Measurements from ENCODE around the gene P2RX7. TPM values are rescaled to one million over a fixed set of nuclear protein-coding genes. Genes with fewer than 3 reads are reported as not detected.

P2RX7 gene
- total RNA-seq, 2 experiments from 2014 or later = 5.0 to 6.6 TPM

DNA sequence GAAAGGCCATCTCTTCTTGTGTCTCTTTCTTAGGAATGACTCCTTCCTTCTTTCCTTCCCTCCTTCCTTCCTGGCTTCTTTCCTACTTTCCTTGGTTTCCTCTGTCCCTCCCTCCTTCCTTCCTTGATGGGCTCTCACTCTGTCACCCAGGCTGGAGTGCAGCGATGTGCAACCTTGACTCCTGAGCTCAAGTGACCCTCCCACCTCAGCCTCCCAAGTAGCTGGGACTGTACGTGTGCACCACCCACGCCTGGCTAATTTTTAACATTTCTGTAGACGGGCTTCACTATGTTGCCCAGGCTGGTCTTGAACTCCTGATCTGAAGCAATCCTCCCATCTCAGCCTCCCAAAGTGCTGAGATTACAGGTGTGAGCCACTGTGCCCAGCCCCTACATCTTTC, 10.9 kb upstream of the P2RX7 start:
- ChIA-PET CTCF (interaction anchor here (0.6 kb wide), 1 partner anchor 546 kb away, joined by 4 read pairs; no protein-coding TSS in a partner anchor), POLR2A (no interaction called here)

DNA sequence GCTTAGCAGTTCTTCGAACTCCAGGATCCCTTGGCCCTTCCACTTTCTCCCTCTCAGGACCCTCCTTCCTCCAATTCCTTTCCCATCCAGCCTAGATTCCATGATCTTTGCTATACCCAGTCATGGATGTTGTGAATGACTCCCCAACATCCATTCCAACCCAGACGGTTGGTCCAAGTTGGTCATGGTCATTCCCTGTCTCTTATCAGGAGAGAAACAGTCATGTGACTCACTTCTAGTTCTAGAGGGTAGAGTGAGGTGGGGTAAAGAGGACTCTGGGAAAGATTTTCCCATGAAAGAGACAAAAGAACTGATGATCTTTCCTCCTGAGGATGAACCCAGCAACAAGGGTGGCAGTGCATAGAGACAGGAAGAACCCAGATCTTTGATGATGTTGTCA, 9.2 kb upstream of the P2RX7 start:
- H3K27ac Mint-ChIP-seq = no peak overlapping the region
- no peak for ATAC-seq
- H3K4me1 Mint-ChIP-seq = peaks cover 25% of the 10 kb centered on the region
- ChIA-PET POLR2A (no interaction called here), CTCF (no interaction called here)
- H3K27me3 Mint-ChIP-seq = no peaks in the 10 kb centered on the region
- no peak overlapping the region for H3K4me3 Mint-ChIP-seq
- no peaks in the 10 kb centered on the region for H3K9me3 Mint-ChIP-seq (ENCODE audit: low read depth)
- no peak for DNase-seq
- intact Hi-C loops (cut with DNase I, micrococcal nuclease) = no loop called here
- no peaks in the 10 kb centered on the region for H3K36me3 Mint-ChIP-seq (ENCODE audit: low read depth)

More for the DNA sequence above, 10.9 kb upstream of the P2RX7 start:
- H3K36me3 Mint-ChIP-seq (ENCODE audit: low read depth) = no peaks in the 10 kb centered on the region
- DNase-seq (no peak), ATAC-seq (no peak)
- no peaks in the 10 kb centered on the region for H3K27me3 Mint-ChIP-seq
- no peaks in the 10 kb centered on the region for H3K9me3 Mint-ChIP-seq (ENCODE audit: low read depth)
- intact Hi-C loops (cut with DNase I, micrococcal nuclease) = no loop called here
- no peak overlapping the region for H3K27ac Mint-ChIP-seq
- peaks cover 19% of the 10 kb centered on the region for H3K4me1 Mint-ChIP-seq
- no peak overlapping the region for H3K4me3 Mint-ChIP-seq

DNA sequence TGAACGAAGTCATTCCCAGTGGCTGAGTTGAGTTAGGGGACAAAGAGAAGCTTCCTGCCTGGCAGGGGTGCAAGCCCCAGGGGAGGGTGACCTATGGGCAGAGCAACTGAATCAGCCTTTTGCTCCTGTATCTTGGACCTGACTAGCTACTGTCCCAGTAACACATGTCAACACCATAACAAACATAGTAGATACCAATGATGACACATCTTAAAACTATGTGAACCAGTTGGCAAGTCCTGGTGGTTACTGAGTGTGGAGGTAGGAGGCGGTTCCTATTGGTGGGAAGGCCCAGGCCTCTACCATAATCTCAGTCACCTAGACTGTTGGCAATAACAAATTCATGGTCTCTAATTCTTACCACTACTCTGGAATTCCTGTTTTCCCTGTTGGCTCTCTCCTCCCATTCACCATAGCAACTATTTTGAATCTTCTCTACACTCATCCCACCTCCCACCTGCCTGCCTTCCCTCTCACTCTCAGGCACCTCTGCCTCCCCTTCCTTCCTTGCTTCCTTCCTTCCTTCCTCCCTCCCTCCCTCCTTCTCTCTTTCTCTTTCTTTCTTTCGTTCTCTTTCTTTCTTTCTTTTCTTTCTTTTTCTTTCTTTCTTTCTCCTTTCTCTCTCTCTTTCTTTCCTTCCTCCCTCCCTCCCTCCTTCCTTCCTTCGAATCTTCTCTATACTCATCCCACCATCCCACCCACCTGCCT, 8.1 kb upstream of the P2RX7 start:
- intact Hi-C loops (cut with DNase I, micrococcal nuclease) = loop anchor here in 1 of 2 experiments (5.0 kb wide), 2 partner anchors 88 to 1103 kb away; partner anchors contain the start of genes DIABLO and P2RX4
- peaks cover 1% of the 10 kb centered on the region for H3K36me3 Mint-ChIP-seq (ENCODE audit: low read depth)
- H3K27ac Mint-ChIP-seq = no peak overlapping the region
- ATAC-seq (peak; percentile 52), DNase-seq (peak; percentile 57)
- H3K27me3 Mint-ChIP-seq = no peaks in the 10 kb centered on the region
- H3K4me1 Mint-ChIP-seq = peaks cover 35% of the 10 kb centered on the region
- H3K4me3 Mint-ChIP-seq = no peak overlapping the region
- ChIA-PET POLR2A (no interaction called here), CTCF (no interaction called here)
- H3K9me3 Mint-ChIP-seq (ENCODE audit: low read depth) = peaks cover under 1% of the 10 kb centered on the region

DNA sequence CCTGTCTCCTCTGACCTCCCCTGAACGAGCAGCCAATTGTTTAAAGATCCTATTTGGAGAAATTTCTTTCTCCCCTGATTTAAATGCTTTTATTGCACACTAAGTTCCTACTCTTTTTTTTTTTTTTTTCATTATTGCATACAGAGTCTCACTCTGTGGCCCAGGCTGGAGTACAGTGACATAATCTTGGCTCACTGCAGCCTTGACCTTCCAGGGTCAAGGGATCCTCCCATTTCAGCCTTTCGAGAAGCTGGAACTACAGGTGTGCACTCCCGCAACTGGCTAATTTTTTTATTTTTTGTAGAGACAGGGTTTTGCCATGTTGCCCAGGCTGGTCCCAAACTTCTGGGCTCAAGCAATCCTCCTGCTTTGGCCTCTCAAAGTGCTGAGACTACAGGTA, 5.2 kb upstream of the P2RX7 start:
- no peaks in the 10 kb centered on the region for H3K27me3 Mint-ChIP-seq
- intact Hi-C loops (cut with DNase I, micrococcal nuclease) = loop anchor here in 1 of 2 experiments (5.0 kb wide), 2 partner anchors 85 to 1100 kb away; partner anchors contain the start of genes DIABLO and P2RX4
- no peak for ATAC-seq
- DNase-seq = no peak
- POLR2A ChIA-PET = no interaction called here
- H3K9me3 Mint-ChIP-seq (ENCODE audit: low read depth) = peaks cover 3% of the 10 kb centered on the region
- peaks cover 61% of the 10 kb centered on the region for H3K4me1 Mint-ChIP-seq
- no peak overlapping the region for H3K27ac Mint-ChIP-seq
- H3K4me3 Mint-ChIP-seq = no peak overlapping the region
- peaks cover 3% of the 10 kb centered on the region for H3K36me3 Mint-ChIP-seq (ENCODE audit: low read depth)
- CTCF ChIA-PET = no interaction called here

DNA sequence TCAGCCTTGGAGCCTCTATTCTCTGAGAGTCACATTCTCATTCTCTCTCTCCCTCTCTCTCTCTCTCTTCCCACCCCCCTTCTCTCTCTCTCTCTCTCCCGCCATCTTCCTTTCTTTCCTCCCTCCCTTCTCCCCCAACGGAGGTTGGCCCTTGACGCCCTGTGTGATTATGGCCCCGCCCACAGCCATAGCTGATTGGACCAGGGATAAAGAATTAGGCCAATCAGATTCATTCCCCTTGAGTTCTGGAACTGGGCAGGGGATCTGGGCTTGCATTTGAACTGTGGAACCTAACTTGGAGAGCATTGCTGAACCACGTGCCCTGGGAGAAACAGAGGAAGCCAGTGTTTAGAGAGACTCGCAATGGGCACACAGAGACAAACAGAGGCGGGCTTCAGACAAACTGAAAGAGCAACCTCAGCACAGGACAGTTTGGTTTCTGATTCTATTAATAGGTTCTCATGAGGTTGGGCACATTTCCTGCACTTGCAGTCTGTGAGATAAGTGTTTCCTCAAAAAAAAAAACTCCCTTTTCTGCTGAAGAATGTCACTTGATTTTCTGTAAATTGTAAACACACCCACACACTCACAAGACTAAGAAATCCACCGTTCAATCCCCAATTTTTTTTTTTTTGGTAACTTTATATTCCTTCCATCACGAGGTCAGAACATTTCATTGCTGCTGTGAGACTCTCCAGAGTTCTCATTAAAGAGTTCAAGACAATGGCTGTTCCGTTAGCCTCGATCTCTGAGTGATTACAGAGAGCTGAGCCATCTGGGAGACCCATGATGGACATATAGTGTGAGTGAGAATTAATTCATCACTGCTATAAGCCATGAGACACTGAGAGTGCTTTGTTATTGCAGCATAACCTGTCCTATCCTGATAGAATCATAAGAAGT, 3.5 kb upstream of the P2RX7 start:
- Mint-ChIP-seq H3K36me3 (ENCODE audit: low read depth) (peaks cover 3% of the 10 kb centered on the region), H3K27ac (peak overlapping the region; percentile 98), H3K4me1 (peaks cover 68% of the 10 kb centered on the region), H3K4me3 (peak overlapping the region; percentile 63), H3K9me3 (ENCODE audit: low read depth) (peaks cover 3% of the 10 kb centered on the region), H3K27me3 (no peaks in the 10 kb centered on the region)
- ChIA-PET CTCF (interaction anchor here (0.7 to 1.0 kb wide), 3 partner anchors 20 to 1495 kb away, joined by 3 to 4 read pairs (median 3); no protein-coding TSS in a partner anchor), POLR2A (interaction anchor here (0.5 to 0.7 kb wide), 2 partner anchors 85 to 111 kb away, joined by 3 to 7 read pairs; no protein-coding TSS in a partner anchor)
- DNase-seq (peak; percentile 90), ATAC-seq (peak; percentile 83)
- intact Hi-C loops (cut with DNase I, micrococcal nuclease) = loop anchor here (1.0 to 5.0 kb wide), 5 partner anchors 36 to 1098 kb away; partner anchors contain the start of genes P2RX4 (in 2 of the 2), C12orf43 (in 1 of the 2) and DIABLO (in 1 of the 2)

DNA sequence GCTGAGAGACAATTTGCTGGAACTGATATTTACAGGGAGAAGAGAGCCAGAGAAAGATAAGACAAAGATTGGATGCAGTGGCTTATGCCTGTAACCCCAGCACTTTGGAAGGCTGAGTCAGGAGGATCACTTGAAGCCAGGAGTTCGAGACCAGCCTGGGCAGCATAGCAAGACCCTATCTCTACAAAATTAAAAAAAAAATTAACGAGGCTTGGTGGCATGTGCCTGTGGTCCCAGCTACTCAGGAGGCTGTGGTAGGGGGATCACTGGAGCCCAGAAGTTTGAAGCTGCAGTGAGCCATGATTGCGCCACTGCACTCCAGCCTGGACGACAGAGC, 2.9 kb upstream of the P2RX7 start:
- ChIA-PET POLR2A (no interaction called here), CTCF (interaction anchor here (1.0 kb wide), 1 partner anchor 20 kb away, joined by 3 read pairs; no protein-coding TSS in a partner anchor)
- Mint-ChIP-seq H3K36me3 (ENCODE audit: low read depth) (peaks cover 3% of the 10 kb centered on the region), H3K27me3 (no peaks in the 10 kb centered on the region), H3K9me3 (ENCODE audit: low read depth) (peaks cover 3% of the 10 kb centered on the region), H3K4me3 (peak overlapping the region; percentile 63), H3K4me1 (peaks cover 68% of the 10 kb centered on the region), H3K27ac (peak overlapping the region; percentile 98)
- intact Hi-C loops (cut with DNase I, micrococcal nuclease) = loop anchor here (1.0 to 5.0 kb wide), 6 partner anchors 37 to 1098 kb away; partner anchors contain the start of genes P2RX4 (in 2 of the 2), C12orf43 (in 1 of the 2), DIABLO (in 1 of the 2) and MLEC (in 1 of the 2)
- DNase-seq (no peak), ATAC-seq (no peak)

DNA sequence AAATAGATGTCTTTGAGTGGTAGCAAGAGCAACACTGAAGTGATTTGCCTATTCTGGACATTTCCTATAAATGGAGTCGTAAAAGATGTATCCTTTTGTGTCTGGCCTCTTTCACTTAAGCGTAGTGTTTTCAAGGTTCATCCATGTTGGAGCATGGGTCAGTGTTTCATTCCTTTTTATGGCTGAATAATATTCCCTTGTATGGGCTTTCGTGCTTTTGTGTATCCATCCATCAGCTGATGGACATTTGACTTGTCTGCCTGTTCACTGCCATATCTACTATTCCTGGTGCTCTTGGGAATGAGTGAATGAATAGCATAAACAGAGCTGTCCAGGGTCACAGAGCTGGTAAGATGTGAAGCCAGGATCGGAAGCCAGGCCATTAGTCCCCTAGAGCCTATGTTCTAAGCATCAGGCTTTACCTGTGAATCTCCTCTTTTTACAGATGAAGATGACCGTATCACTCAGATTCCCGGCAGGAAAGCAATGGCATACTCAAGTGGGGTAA, 1.8 kb upstream of the P2RX7 start:
- CTCF ChIA-PET = interaction anchor here (0.7 to 1.1 kb wide), 2 partner anchors 99 to 340 kb away, joined by 3 to 7 read pairs; no protein-coding TSS in a partner anchor
- intact Hi-C loops (cut with DNase I, micrococcal nuclease) = loop anchor here in 1 of 2 experiments (5.0 kb wide), 1 partner anchor 444 kb away; the partner anchor contains the start of gene MLEC

DNA sequence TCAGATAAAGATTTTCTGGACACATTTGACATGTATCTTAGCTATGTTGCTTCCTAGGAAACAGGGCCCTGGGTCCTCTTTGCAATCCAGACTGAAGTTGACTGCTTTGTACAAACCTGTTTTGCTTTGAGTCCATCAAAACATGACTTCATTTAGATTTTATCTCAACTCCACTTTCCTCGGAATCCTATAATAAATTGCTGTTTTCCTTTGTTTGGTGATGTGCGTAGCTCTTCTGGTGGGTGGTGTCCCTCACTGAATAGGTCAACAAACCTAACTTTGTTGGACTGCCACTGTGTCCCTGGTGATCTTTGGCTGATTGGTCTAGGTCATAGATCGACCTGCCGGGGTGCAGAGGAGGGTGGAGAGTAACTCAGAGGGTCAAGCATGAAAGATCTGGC, 735 bp upstream of the P2RX7 start:
- H3K4me3 Mint-ChIP-seq = no peak overlapping the region
- peaks cover 66% of the 10 kb centered on the region for H3K4me1 Mint-ChIP-seq
- DNase-seq (no peak), ATAC-seq (no peak)
- POLR2A ChIA-PET = interaction anchor here (0.6 kb wide), 1 partner anchor 174 kb away, joined by 5 read pairs; no protein-coding TSS in a partner anchor
- intact Hi-C loops (cut with DNase I, micrococcal nuclease) = loop anchor here in 1 of 2 experiments (5.0 kb wide), 1 partner anchor 445 kb away; the partner anchor contains the start of gene MLEC
- peaks cover 3% of the 10 kb centered on the region for H3K9me3 Mint-ChIP-seq (ENCODE audit: low read depth)
- peaks cover 3% of the 10 kb centered on the region for H3K36me3 Mint-ChIP-seq (ENCODE audit: low read depth)
- H3K27ac Mint-ChIP-seq = peak overlapping the region; percentile 82
- CTCF ChIA-PET = interaction anchor here (1.3 to 1.5 kb wide), 2 partner anchors 23 to 128 kb away, joined by 3 read pairs; no protein-coding TSS in a partner anchor
- H3K27me3 Mint-ChIP-seq = no peaks in the 10 kb centered on the region

More for the DNA sequence above, 1.8 kb upstream of the P2RX7 start:
- no peak for DNase-seq
- Mint-ChIP-seq H3K27ac (peak overlapping the region; percentile 75), H3K4me3 (no peak overlapping the region), H3K9me3 (ENCODE audit: low read depth) (peaks cover 3% of the 10 kb centered on the region), H3K36me3 (ENCODE audit: low read depth) (peaks cover 3% of the 10 kb centered on the region), H3K27me3 (no peaks in the 10 kb centered on the region), H3K4me1 (peaks cover 66% of the 10 kb centered on the region)
- no peak for ATAC-seq
- POLR2A ChIA-PET = no interaction called here

DNA sequence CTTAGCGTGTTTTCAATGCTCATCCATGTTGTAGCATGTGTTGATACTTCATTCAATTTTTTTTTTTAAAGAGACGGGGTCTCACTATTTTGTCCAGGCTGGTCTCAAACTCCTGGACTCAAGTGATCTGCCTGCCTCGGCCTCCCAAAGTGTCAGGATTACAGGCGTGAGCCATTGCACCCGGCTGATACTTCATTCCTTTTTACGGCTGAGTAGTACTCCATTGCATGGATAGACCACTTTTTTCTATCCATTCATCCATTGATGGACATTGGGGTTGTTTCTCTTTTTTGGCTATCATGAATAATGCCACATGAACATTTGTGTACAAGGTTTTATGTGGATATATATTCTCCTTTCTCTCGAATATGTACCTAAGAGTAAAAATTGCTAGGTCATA, 1.2 kb downstream of the P2RX7 start:
- Mint-ChIP-seq H3K27me3 (no peaks in the 10 kb centered on the region), H3K4me1 (peaks cover 58% of the 10 kb centered on the region), H3K36me3 (ENCODE audit: low read depth) (peaks cover 3% of the 10 kb centered on the region), H3K4me3 (peak overlapping the region; percentile 78), H3K27ac (peak overlapping the region; percentile 80), H3K9me3 (ENCODE audit: low read depth) (peaks cover 3% of the 10 kb centered on the region)
- no peak for DNase-seq
- intact Hi-C loops (cut with DNase I, micrococcal nuclease) = loop anchor here in 1 of 2 experiments (1.0 to 5.0 kb wide), 3 partner anchors 10 to 447 kb away; partner anchors contain the start of genes ANAPC5 and MLEC
- ATAC-seq = no peak
- CTCF ChIA-PET = no interaction called here
- POLR2A ChIA-PET = no interaction called here

DNA sequence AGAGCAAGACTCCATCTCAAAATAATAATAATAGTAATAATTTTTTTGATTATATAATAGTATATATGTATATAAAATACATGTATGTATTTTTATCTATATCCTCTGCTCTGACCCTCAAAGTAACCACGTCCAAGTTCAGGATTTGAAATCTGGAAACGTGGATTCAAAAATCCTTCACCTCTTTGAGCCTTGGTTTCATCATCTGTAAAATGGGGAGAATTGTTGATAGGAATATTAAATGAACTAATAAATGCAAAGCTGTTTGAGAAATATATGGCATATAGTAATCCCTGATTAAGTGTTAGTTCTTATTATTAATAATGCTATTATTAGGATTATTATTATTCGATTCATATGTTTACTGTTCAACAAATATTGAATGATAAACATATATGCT, 2.6 kb downstream of the P2RX7 start:
- Mint-ChIP-seq H3K27me3 (no peaks in the 10 kb centered on the region), H3K4me3 (no peak overlapping the region), H3K36me3 (ENCODE audit: low read depth) (no peaks in the 10 kb centered on the region), H3K27ac (no peak overlapping the region), H3K4me1 (peaks cover 45% of the 10 kb centered on the region), H3K9me3 (ENCODE audit: low read depth) (no peaks in the 10 kb centered on the region)
- DNase-seq (no peak), ATAC-seq (no peak)
- ChIA-PET POLR2A (no interaction called here), CTCF (interaction anchor here (1.1 kb wide), 1 partner anchor 10 kb away, joined by 4 read pairs; no protein-coding TSS in a partner anchor)
- intact Hi-C loops (cut with DNase I, micrococcal nuclease) = no loop called here

DNA sequence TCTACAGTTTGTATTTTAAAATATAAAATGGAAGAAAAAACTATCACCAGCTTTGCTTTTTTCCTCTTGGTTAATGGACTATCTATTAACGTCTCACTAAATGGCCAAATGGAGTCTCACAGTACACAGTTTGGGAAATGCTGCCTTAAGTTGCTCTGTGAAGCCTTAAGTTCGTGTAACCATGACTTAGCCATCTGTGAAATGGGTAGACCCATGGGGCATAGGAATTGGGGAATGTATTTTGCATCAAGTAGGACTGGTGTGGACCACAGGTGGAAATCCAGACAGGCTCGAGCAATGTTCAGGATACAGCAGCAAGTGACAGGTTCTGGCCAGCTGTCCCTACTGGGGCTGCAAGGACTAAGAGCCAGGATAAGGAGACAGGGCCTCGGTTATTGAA, 4.8 kb downstream of the P2RX7 start:
- DNase-seq = no peak
- no peak overlapping the region for H3K27ac Mint-ChIP-seq
- ChIA-PET CTCF (interaction anchor here (1.1 kb wide), 1 partner anchor 28 kb away, joined by 3 read pairs; no protein-coding TSS in a partner anchor), POLR2A (no interaction called here)
- ATAC-seq = no peak
- no peaks in the 10 kb centered on the region for H3K27me3 Mint-ChIP-seq
- no peak overlapping the region for H3K4me3 Mint-ChIP-seq
- intact Hi-C loops (cut with DNase I, micrococcal nuclease) = no loop called here
- peaks cover 24% of the 10 kb centered on the region for H3K4me1 Mint-ChIP-seq
- H3K9me3 Mint-ChIP-seq (ENCODE audit: low read depth) = no peaks in the 10 kb centered on the region
- H3K36me3 Mint-ChIP-seq (ENCODE audit: low read depth) = no peaks in the 10 kb centered on the region

All from activated CD4-positive, alpha-beta T cell treated with anti-CD3 and anti-CD28 coated beads for 36 hours (primary cell).